Mammary epithelial cell (primary cell): ENCODE data around the gene KIAA0930.

ENCODE experiments used
- CTCF ChIP-seq, 2 donors: IDR thresholded peaks in 1 of 2; conservative IDR thresholded peaks in 1 of 2; 2 replicates each; pipeline ENCODE4 v1.5.1; 2011 to 2012; ENCODE audit warnings: inconsistent platforms in 2 of 2, low read length in 2 of 2, mild to moderate bottlenecking in 2 of 2, control low read depth in 1 of 2, low read depth in 1 of 2; ENCODE audit not compliant: insufficient read depth in 1 of 2; ENCODE audit errors: extremely low read depth in 1 of 2
- EZH2 ChIP-seq: IDR thresholded peaks from 2 replicates; pipeline ENCODE4 v1.6.1; 2012; ENCODE audit warnings: low read length, inconsistent platforms, borderline replicate concordance

DNA sequence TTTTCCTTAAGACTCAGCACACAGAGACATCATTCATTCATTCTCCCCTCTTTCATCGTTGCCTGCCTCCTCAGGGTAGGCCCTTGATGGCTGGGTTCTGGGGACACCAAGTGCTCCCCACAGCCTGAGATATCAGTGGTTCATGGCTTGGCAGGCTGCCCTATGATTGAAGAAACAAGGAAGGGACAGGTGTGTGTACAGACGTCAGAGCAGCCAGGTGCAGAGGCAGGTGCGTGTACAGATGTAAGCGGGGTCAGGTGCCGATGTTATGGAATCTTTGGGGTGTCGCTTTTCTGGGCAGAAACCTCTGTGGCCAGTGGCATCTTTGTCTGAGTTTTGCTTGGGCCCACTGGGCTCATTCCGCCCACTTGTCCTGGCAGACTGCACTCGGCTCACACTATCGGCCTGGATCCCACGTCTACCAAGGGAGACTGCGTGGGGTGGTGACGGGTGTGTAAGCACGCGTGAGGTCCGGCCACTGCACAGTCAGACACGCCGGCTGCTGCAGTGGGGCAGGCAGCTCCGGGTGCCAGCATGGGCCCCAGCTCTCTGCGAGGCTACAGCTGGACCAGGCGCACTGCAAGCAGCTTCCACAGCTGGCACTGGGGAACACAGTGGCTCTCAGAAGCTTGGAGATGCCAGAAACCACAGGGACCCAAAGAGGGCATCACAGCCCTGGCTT is 20.9 kb upstream of the KIAA0930 start:
- TF ChIP-seq CTCF (conservative IDR thresholded peaks at IDR 0.05 in 1 of 2, IDR thresholded peaks at IDR 0.05 in 1 of 2; ENCODE audit: extremely low read depth in 1 of 2, insufficient read depth in 1 of 2, low read depth in 1 of 2, low read length in 2 of 2) = no peak
- no peak for TF ChIP-seq EZH2
